NCI-H446 (cell line): ENCODE data around the gene TPM2.
"Not testable (repeated sequence)": the region's sequence is repeated elsewhere in the genome, so short reads cannot be mapped to it uniquely, and the experiment has no call there.

Experiments
- DNase-seq, 2 experiments: peaks; one replicate each; lab custom pipeline; 2025; lab: John Stamatoyannopoulos, UW

The TPM2 gene

GRCh38 chr9:35653611-35654010 is 36.1 kb downstream of the TPM2 start:
- DNase-seq = no peak

GRCh38 chr9:35652829-35653209 is 36.9 kb downstream of the TPM2 start:
- DNase-seq = no peak

- DNase-seq = no peak
Measured at GRCh38 chr9:35651956-35652828, 37.5 kb downstream of the TPM2 start.

DNA sequence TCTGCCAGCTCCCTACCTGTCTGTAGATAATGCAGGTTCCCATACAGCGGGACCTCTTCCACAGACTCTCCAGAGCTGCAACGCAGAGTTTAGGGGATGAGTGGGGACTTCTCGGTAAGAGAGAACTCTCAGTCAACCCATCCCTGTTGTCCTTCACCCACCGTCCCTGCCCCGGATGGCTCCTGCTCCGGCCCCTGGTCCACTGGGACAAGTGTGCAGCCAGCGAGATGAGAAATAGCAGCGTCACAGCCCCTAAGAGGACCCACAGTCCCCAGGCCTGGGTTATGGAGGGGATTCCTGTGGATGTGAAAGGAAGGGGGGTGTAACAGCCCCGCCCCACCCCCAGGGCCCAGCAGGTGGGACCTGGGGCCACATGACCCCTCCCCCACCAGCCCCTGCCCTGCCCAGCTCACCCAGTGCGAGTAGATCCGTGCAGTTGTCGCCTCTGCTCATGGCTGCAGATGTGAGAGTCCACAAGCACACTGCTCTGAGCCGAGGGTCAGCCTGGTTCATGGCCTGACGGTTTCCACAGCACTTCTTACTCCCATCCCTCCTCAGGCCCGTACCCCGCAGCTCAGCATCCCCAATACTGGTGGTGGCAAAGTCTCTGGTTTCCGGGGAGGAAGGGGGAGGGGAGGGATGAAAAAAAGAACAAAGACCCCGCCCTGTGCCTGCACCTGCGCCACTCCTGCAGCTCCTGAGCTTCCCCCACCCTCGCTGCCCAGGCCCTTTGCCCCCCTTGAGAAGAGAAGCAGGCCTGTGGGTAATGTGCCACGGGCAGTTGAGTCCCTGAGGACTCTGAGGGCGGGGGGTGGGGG is 39.2 kb downstream of the TPM2 start, which contains the start of gene SIT1:
Gene SIT1, minus strand, starts transcription at position 591 of the 818 bp plus-strand sequence. Its CDS starts 78 bp downstream, at position 513.
- no peak for DNase-seq

GRCh38 chr9:35649431-35650340 is 40.0 kb downstream of the TPM2 start:
- DNase-seq = peak in 1 of 2 experiments; percentile 57

DNA sequence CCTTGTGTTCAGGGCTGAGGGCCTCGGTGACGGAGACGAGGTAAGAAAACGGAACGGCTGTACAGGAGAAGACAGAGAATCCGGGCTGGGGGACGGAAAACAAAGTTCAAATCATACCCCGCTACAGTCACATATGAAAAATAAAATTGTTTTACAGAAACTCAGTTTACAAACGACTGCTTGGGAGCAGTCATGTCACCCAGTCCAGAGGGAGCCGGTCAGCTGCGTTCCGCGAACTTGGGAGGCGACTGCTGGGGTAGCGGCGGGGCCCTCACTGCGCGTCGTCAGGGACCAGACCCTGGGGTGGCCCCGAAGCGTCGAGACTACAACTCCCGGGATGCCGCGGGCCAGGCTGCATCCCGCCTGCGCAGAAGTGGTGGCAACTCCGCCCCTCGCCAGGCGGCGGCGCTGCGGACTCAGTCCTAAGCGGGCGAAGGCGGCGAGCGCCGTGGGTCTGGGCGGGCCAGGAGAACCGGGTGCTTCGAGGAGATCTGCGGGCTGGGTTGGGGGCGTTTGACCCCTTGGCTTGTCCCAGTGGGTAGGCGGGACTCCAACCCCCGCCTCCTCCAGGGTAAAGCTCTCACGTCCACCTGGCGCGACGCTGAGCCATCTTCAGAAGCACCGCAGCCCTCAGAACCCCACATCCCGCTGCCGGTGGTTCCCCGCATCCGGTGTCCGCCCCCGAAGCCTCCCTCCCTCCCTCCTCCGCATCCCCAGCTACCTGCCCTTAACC is 43.0 kb downstream of the TPM2 start:
- peak; percentile 82 to 95 for DNase-seq

- DNase-seq = no peak
Measured at GRCh38 chr9:35646153-35646532, 43.6 kb downstream of the TPM2 start.

DNA sequence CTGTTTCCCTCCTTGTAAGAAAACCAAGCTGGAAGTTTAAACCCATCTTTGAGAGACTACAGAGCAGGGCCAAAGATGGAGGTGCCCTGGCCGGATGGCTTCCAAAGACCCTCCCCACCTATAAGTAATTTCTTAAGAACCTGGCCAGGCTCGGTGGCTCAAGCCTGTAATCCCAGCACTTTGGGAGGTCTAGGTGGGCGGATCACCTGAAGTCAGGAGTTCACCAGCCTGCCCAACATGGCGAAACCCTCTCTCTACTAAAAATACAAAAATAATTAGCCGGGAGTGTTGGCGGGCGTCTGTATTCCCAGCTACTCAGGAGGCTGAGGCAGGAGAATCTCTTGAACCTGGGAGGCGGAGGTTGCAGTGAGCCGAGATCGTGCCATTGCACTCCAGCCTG is 44.0 kb downstream of the TPM2 start:
- not testable (repeated sequence) for DNase-seq

DNA sequence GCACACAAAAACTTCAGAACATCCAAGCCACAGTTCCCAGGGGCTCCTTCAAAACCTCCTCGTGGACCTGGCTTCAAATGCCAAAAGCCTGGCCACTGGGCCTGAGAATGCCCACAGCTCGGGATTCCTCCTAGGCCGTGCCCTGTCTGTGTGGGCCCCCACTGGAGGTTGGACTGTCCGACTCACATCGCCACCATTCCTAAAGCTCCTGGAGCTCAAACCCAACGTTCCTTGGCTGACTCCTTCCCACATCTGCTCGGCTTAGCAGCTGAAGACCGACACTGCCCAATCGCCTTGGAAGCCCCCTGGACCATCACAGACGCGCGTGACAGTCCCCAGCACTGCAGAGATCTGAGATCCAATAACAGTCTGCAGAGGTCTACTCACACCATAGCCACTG is 46.7 kb downstream of the TPM2 start:
- DNase-seq = no peak

- DNase-seq = not testable (repeated sequence)
Measured at GRCh38 chr9:35641478-35641877, 48.2 kb downstream of the TPM2 start.

- DNase-seq = not testable (repeated sequence)
Measured at GRCh38 chr9:35640431-35640830, 49.3 kb downstream of the TPM2 start.

DNA sequence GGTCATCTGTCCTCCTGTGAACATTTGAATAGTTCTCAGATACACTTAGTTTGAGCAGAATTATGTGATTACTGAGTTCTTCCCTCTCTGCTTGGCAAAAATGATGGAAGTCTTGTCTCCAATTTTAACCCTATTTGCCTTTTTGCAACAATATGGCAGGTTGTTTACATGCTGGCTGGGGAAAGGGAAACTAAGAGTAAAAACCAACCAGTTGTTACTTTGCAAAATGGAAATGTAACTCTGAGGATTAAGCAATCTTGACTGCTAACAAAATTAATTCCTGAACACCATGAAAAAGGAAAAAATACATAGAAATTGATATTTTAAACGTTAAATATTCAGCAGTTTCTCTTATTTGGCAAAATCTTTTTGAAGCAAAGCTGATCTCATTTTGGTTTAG is 50.1 kb downstream of the TPM2 start:
- DNase-seq = no peak

GRCh38 chr9:35639225-35639624 is 50.5 kb downstream of the TPM2 start:
- DNase-seq = not testable (repeated sequence)

DNA sequence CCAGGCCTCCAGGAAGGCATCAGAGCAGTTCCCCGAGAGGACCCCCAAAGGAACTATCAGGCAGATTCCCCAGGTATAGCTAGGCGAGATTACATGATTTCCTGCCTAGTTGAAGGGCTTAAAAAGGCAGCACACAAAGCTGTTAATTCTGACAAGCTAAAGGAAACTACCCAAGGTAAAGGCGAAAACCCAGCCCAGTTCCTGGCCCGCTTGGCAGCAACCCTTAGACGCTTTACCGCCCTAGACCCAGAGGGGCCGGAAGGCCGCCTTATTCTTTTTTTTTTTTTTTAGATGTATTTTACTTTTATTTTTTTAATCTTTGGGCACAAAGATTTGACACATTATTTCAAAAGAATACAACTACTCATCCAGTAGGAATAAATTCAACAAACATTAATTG is 51.0 kb downstream of the TPM2 start:
- not testable (repeated sequence) for DNase-seq

GRCh38 chr9:35637427-35637955 is 52.2 kb downstream of the TPM2 start:
- not testable (repeated sequence) for DNase-seq

- DNase-seq = not testable (repeated sequence)
Measured at GRCh38 chr9:35636877-35637246, 52.9 kb downstream of the TPM2 start.

GRCh38 chr9:35636135-35636876 is 53.4 kb downstream of the TPM2 start:
- no peak for DNase-seq

- DNase-seq = no peak
Measured at GRCh38 chr9:35635730-35636129, 54.0 kb downstream of the TPM2 start.
